SK-N-SH treated with all-trans-retinoic acid at 6 μM for 48 hours (cell line): ENCODE data around the gene VPS9D1.

Source experiments
- ATAC-seq: fragments of 200-7000 bp; cut with Tn5 transposase; 3 replicates; pipeline ENCODE4 v1.9.1; 2020; ENCODE audit warnings: mild to moderate bottlenecking, moderate library complexity
- ARNTL ChIP-seq: fragments of 450-650 bp; formaldehyde crosslinking; IDR thresholded peaks from 2 replicates; pipeline ENCODE4 v1.5.0; 2020; ENCODE audit warnings: low read depth, mild to moderate bottlenecking, moderate library complexity, borderline replicate concordance
- BACH2 ChIP-seq: fragments of 250-450 bp; sonication (Bioruptor Pico); IDR thresholded peaks from 2 replicates; pipeline ENCODE4 v1.9.0; 2021; ENCODE audit warnings: mild to moderate bottlenecking, borderline replicate concordance
- CSDC2 ChIP-seq: fragments of 250-450 bp; sonication (Bioruptor Pico); IDR thresholded peaks from 2 replicates; pipeline ENCODE4 v1.5.0; 2020; ENCODE audit warnings: mild to moderate bottlenecking, moderate library complexity
- ESRRG ChIP-seq: fragments of 250-450 bp; sonication (Bioruptor Pico); IDR thresholded peaks from 2 replicates; pipeline ENCODE4 v1.6.1; 2021; ENCODE audit warnings: mild to moderate bottlenecking
- GLIS3 ChIP-seq: fragments of 250-450 bp; sonication (Bioruptor Pico); IDR thresholded peaks from 2 replicates; pipeline ENCODE4 v1.5.0; 2020; ENCODE audit warnings: mild to moderate bottlenecking, moderate library complexity
- ISL1 ChIP-seq: fragments of 250-450 bp; sonication (Bioruptor Pico); IDR thresholded peaks from 2 replicates; pipeline ENCODE4 v2.1.2; 2022; ENCODE audit warnings: mild to moderate bottlenecking, moderate library complexity
- OSR1 ChIP-seq: fragments of 250-450 bp; sonication (Bioruptor Pico); IDR thresholded peaks from 2 replicates; pipeline ENCODE4 v1.8.0; 2022; ENCODE audit warnings: moderate library complexity, mild to moderate bottlenecking, inconsistent platforms
- PPARA ChIP-seq: fragments of 250-450 bp; sonication (Bioruptor Pico); IDR thresholded peaks from 2 replicates; pipeline ENCODE4 v1.5.0; 2020; ENCODE audit warnings: mild to moderate bottlenecking, borderline replicate concordance
- RARB ChIP-seq: fragments of 250-450 bp; sonication (Bioruptor Pico); IDR thresholded peaks from 2 replicates; pipeline ENCODE4 v1.8.0; 2021; ENCODE audit warnings: mild to moderate bottlenecking, moderate library complexity
- SNAI2 ChIP-seq: fragments of 250-450 bp; sonication (Bioruptor Pico); IDR thresholded peaks from 2 replicates; pipeline ENCODE4 v1.5.0; 2020; ENCODE audit warnings: mild to moderate bottlenecking, moderate library complexity
- TCF4 ChIP-seq: fragments of 250-450 bp; sonication (Bioruptor Pico); IDR thresholded peaks from 2 replicates; pipeline ENCODE4 v1.8.0; 2021; ENCODE audit warnings: mild to moderate bottlenecking, moderate library complexity, borderline replicate concordance
- TOX ChIP-seq: fragments of 250-450 bp; sonication (Bioruptor Pico); IDR thresholded peaks from 2 replicates; pipeline ENCODE4 v1.8.0; 2021; ENCODE audit warnings: mild to moderate bottlenecking, moderate library complexity, borderline replicate concordance
- TSHZ2 ChIP-seq: fragments of 250-450 bp; sonication (Bioruptor Pico); IDR thresholded peaks from 2 replicates; pipeline ENCODE4 v1.5.0; 2020; ENCODE audit warnings: mild to moderate bottlenecking, moderate library complexity
- ZC3H10 ChIP-seq: fragments of 250-450 bp; sonication (Bioruptor Pico); IDR thresholded peaks from 2 replicates; pipeline ENCODE4 v1.5.1; 2021; ENCODE audit warnings: mild to moderate bottlenecking, moderate library complexity
- ZFP3 ChIP-seq: fragments of 250-450 bp; sonication (Bioruptor Pico); IDR thresholded peaks from 2 replicates; pipeline ENCODE4 v1.5.0; 2020; ENCODE audit warnings: mild to moderate bottlenecking, moderate library complexity
- ZFP30 ChIP-seq: fragments of 450-650 bp; formaldehyde crosslinking; IDR thresholded peaks from 2 replicates; pipeline ENCODE4 v1.5.0; 2022; ENCODE audit warnings: mild to moderate bottlenecking, moderate library complexity
- ZNF565 ChIP-seq: fragments of 450-650 bp; formaldehyde crosslinking; conservative IDR thresholded peaks from 2 replicates; pipeline ENCODE4 v1.5.0; 2020; ENCODE audit warnings: low read depth, mild to moderate bottlenecking, moderate library complexity
- ZNF70 ChIP-seq: fragments of 450-650 bp; formaldehyde crosslinking; IDR thresholded peaks from 2 replicates; pipeline ENCODE4 v1.5.0; 2020; ENCODE audit warnings: mild to moderate bottlenecking, moderate library complexity
- TF ChIP-seq, protein P1 (sequence below): fragments of 250-450 bp; sonication (Bioruptor Pico); IDR thresholded peaks from 2 replicates; pipeline ENCODE4 v1.5.1; 2020; ENCODE audit warnings: low read depth, mild to moderate bottlenecking, moderate library complexity
- TF ChIP-seq, protein P2 (sequence below): fragments of 250-450 bp; sonication (Bioruptor Pico); IDR thresholded peaks from 2 replicates; pipeline ENCODE4 v1.5.1; 2021; ENCODE audit warnings: mild to moderate bottlenecking, moderate library complexity
- TF ChIP-seq, protein P3 (sequence below): fragments of 250-450 bp; sonication (Bioruptor Pico); IDR thresholded peaks from 2 replicates; pipeline ENCODE4 v1.8.0; 2021; ENCODE audit warnings: low read depth, mild to moderate bottlenecking, moderate library complexity, borderline replicate concordance

VPS9D1 gene

GRCh38 chr16:89685916-89686315 lies 34.8 kb downstream of the VPS9D1 start (continued):
- TF ChIP-seq TSHZ2 (CRISPR knock-in tag) (no peak), RARB (no peak), ARNTL (CRISPR knock-in tag) (no peak), PPARA (CRISPR knock-in tag) (no peak)
- TF ChIP-seq, all 23 proteins: peak for 0

GRCh38 chr16:89678258-89678657 lies 42.4 kb downstream of the VPS9D1 start:
- no peak for ATAC-seq

GRCh38 chr16:89672177-89672941 lies 48.3 kb downstream of the VPS9D1 start:
- no peak for ATAC-seq
- TF ChIP-seq TCF4 (CRISPR knock-in tag) = no peak
- TF ChIP-seq TOX (CRISPR knock-in tag) = no peak
- no peak for TF ChIP-seq ESRRG (CRISPR knock-in tag)
- no peak for TF ChIP-seq OSR1 (CRISPR knock-in tag)
- no peak for TF ChIP-seq RARB
- TF ChIP-seq ARNTL (CRISPR knock-in tag) = no peak
- TF ChIP-seq, protein P1, sequence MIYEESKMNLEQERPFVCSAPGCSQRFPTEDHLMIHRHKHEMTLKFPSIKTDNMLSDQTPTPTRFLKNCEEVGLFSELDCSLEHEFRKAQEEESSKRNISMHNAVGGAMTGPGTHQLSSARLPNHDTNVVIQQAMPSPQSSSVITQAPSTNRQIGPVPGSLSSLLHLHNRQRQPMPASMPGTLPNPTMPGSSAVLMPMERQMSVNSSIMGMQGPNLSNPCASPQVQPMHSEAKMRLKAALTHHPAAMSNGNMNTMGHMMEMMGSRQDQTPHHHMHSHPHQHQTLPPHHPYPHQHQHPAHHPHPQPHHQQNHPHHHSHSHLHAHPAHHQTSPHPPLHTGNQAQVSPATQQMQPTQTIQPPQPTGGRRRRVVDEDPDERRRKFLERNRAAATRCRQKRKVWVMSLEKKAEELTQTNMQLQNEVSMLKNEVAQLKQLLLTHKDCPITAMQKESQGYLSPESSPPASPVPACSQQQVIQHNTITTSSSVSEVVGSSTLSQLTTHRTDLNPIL = no peak
- no peak for TF ChIP-seq GLIS3 (CRISPR knock-in tag)
- TF ChIP-seq ISL1 (CRISPR knock-in tag) = no peak
- TF ChIP-seq CSDC2 = no peak
- TF ChIP-seq PPARA (CRISPR knock-in tag) = no peak
- TF ChIP-seq SNAI2 (CRISPR knock-in tag) = no peak
- TF ChIP-seq TSHZ2 (CRISPR knock-in tag) = no peak
- no peak for TF ChIP-seq ZC3H10 (CRISPR knock-in tag)
- TF ChIP-seq BACH2 (CRISPR knock-in tag) = no peak
- no peak for TF ChIP-seq ZNF70 (CRISPR knock-in tag)

More at GRCh38 chr16:89678258-89678657, 42.4 kb downstream of the VPS9D1 start:
- TF ChIP-seq ZNF565 (CRISPR knock-in tag) (no peak), ARNTL (CRISPR knock-in tag) (no peak), RARB (no peak), BACH2 (CRISPR knock-in tag) (no peak), ZFP3 (CRISPR knock-in tag) (no peak), ESRRG (CRISPR knock-in tag) (no peak), ZC3H10 (CRISPR knock-in tag) (no peak), PPARA (CRISPR knock-in tag) (no peak), TOX (CRISPR knock-in tag) (no peak), OSR1 (CRISPR knock-in tag) (no peak), ISL1 (CRISPR knock-in tag) (no peak), ZFP30 (CRISPR knock-in tag) (no peak), TCF4 (CRISPR knock-in tag) (no peak)
- TF ChIP-seq, protein P2, sequence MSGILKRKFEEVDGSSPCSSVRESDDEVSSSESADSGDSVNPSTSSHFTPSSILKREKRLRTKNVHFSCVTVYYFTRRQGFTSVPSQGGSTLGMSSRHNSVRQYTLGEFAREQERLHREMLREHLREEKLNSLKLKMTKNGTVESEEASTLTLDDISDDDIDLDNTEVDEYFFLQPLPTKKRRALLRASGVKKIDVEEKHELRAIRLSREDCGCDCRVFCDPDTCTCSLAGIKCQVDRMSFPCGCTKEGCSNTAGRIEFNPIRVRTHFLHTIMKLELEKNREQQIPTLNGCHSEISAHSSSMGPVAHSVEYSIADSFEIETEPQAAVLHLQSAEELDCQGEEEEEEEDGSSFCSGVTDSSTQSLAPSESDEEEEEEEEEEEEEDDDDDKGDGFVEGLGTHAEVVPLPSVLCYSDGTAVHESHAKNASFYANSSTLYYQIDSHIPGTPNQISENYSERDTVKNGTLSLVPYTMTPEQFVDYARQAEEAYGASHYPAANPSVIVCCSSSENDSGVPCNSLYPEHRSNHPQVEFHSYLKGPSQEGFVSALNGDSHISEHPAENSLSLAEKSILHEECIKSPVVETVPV (CRISPR knock-in tag) = no peak
- TF ChIP-seq, protein P3, sequence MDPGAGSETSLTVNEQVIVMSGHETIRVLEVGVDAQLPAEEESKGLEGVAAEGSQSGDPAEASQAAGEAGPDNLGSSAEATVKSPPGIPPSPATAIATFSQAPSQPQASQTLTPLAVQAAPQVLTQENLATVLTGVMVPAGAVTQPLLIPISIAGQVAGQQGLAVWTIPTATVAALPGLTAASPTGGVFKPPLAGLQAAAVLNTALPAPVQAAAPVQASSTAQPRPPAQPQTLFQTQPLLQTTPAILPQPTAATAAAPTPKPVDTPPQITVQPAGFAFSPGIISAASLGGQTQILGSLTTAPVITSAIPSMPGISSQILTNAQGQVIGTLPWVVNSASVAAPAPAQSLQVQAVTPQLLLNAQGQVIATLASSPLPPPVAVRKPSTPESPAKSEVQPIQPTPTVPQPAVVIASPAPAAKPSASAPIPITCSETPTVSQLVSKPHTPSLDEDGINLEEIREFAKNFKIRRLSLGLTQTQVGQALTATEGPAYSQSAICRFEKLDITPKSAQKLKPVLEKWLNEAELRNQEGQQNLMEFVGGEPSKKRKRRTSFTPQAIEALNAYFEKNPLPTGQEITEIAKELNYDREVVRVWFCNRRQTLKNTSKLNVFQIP (CRISPR knock-in tag) = no peak
- TF ChIP-seq, protein P1 = no peak
